Glomerular visceral epithelial cell (primary cell): ENCODE results near the gene OLFML3.
A peak's percentile ranks its signal among the peaks of the same experiment; 100 is the strongest.
"Not testable (repeated sequence)": the region's sequence is repeated elsewhere in the genome, so short reads cannot be mapped to it uniquely, and the experiment has no call there.

Source experiments
- DNase-seq: peaks from one replicate; pipeline ENCODE4 v3.0.0-alpha.2; 2016; ENCODE audit errors: extremely low spot score

The OLFML3 gene

GRCh38 chr1:113978863-113979702 is at the start of gene OLFML3:
Gene OLFML3 (plus strand): TSS chr1:113979474. CDS start chr1:113979517, 43 bp downstream.
- DNase-seq = peak; percentile 87

GRCh38 chr1:113929750-113930498 is 49.4 kb upstream of the OLFML3 start:
- peak; percentile 35 for DNase-seq

GRCh38 chr1:113930499-113931161 is 48.6 kb upstream of the OLFML3 start:
- peak; percentile 77 for DNase-seq

GRCh38 chr1:113931451-113931851 is 47.8 kb upstream of the OLFML3 start:
- DNase-seq = no peak

DNA sequence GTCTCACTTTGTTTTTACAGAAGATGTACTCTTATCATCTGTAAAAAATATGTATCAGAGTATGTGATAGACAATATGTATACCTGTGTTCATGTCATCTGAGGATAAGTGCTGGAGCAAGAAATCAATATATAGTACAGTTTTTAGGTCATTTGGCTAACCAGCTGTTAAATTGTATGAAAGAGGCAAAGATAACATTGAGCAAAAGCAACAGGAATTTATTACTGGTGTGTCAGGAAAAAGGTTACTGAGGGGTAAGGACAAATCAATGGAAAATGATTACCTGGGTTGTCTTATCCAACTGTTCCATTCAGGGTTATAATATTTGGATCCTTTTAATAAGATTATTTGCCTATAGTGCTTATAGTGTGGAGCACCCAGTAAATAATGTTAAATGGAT is 45.3 kb upstream of the OLFML3 start:
- no peak for DNase-seq

GRCh38 chr1:113934511-113935055 is 44.7 kb upstream of the OLFML3 start:
- DNase-seq = no peak

DNA sequence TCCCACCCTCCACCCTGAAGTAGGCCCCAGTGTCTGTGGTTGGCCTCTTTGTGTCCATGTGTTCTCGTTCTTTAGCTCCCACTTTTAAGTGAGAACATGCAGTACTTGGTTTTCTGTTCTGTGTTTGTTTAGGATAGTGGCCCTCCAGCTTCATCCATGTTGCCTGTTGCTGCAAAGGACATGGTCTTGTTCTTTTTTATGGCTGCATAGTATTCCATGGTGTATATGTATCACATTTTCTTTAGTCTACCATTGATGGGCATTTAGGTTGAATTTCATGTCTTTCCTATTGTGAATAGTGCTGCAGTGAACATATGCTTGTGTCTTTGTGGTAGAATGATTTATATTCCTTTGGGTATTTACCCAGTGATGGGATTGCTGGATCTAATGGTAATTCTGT is 44.1 kb upstream of the OLFML3 start:
- no peak for DNase-seq

DNA sequence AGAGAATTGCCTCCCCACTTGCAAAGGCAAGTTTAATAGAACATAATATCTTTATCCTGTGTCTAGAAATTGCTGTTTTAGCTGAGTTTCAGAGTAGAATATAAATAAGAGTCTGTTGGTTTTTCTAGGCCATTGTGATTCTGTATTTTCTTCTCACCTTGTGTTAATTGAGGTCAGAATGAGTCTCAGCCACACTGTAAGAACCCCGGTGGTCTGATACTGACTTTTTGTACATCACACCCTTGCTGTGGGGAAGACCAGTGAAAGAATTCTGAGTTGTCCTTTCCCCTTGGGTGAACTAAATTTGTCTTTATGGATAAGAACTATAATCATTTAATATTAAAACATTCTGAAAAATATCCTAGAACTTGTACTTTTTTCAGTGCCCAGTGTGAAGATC is 43.3 kb upstream of the OLFML3 start:
- DNase-seq = no peak

DNA sequence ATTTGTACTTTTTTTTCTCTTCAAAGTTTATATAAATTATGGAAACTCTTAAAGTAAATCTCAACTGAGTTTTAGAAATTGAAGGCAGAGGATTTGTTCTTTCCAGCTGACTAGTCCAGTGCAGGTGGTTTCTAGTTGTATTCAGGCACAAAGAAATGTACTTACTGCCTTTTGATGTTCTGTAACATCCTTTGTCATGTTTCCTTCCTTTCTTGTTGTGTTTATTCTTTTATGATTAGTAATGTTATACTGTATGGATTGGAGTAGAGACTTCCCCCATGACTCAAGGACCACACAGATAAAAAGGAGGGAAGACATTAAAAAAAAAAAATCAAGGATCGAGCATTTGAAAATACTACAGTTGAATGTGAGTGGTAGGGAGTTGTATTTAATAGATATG is 42.1 kb upstream of the OLFML3 start:
- no peak for DNase-seq

GRCh38 chr1:113938192-113938591 is 41.1 kb upstream of the OLFML3 start:
- no peak for DNase-seq

DNA sequence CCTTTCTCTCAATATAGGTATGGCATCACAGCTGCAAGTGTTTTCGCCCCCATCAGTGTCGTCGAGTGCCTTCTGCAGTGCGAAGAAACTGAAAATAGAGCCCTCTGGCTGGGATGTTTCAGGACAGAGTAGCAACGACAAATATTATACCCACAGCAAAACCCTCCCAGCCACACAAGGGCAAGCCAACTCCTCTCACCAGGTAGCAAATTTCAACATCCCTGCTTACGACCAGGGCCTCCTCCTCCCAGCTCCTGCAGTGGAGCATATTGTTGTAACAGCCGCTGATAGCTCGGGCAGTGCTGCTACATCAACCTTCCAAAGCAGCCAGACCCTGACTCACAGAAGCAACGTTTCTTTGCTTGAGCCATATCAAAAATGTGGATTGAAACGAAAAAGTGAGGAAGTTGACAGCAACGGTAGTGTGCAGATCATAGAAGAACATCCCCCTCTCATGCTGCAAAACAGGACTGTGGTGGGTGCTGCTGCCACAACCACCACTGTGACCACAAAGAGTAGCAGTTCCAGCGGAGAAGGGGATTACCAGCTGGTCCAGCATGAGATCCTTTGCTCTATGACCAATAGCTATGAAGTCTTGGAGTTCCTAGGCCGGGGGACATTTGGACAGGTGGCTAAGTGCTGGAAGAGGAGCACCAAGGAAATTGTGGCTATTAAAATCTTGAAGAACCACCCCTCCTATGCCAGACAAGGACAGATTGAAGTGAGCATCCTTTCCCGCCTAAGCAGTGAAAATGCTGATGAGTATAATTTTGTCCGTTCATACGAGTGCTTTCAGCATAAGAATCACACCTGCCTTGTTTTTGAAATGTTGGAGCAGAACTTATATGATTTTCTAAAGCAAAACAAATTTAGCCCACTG is 38.7 kb upstream of the OLFML3 start:
- no peak for DNase-seq

DNA sequence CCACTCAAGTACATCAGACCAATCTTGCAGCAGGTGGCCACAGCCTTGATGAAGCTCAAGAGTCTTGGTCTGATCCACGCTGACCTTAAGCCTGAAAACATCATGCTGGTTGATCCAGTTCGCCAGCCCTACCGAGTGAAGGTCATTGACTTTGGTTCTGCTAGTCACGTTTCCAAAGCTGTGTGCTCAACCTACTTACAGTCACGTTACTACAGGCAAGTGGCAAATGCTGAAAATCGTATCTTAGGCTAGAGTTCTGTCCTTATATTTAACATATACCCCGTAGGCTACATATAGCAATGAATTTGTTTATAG is 38.1 kb upstream of the OLFML3 start:
- no peak for DNase-seq

DNA sequence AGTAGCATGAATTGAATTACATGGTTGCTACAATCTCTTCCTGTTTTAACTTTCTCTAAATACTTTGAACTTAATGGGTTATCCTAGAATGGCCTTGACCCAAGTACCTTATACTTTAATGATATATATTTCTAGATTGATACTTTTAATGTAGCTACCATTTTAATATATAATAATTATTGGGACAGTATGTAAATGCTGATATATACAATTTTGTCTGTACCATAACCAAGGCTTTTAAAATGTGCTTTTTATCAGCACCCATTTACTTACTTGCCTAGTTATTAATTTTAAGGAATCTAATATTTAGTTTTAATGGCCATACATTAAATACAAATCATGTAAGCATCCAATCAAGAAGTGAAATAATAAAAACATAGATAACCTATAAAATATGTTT is 36.7 kb upstream of the OLFML3 start:
- no peak for DNase-seq

- no peak for DNase-seq
Measured at GRCh38 chr1:113943028-113943811, 36.1 kb upstream of the OLFML3 start.

GRCh38 chr1:113945329-113945728 is 33.9 kb upstream of the OLFML3 start:
- DNase-seq = no peak

GRCh38 chr1:113946112-113946511 is 33.2 kb upstream of the OLFML3 start:
- DNase-seq = no peak

DNA sequence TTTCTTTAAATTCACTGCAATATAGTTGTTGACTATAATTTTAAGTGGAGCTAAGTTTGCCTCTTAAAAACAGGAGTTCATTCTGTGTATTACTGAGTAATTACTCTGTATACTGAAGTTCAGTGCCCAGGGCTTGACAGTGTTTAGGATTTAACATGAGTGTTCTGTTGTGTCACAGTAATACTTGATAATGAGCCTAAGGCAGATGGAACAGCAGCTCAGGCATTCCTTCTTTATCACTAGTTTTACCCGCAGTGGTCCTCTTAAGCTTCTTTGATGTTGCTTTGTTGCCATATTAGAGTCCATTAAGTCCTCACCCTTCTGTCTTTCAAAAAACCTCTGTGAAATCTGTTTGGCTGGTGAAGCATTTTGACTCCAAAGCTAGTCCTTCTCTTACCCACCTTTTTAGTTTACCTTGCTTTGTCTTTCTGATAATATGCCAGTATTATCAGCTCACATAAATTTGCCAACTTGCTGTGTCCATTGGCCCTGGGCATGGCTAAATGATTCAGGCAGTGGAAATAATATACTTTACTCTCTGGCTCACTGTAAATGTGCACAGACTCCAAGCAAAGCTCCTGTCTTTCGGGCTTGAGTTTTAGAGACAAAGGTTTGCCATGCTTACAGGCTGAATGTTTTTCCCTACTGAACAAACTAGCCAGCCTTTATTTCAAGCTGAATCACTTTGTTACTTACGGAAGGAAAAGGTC is 32.4 kb upstream of the OLFML3 start:
- DNase-seq = no peak

- no peak for DNase-seq
Measured at GRCh38 chr1:113947388-113948107, 31.7 kb upstream of the OLFML3 start.

GRCh38 chr1:113948151-113948550 is 31.1 kb upstream of the OLFML3 start:
- not testable (repeated sequence) for DNase-seq
